ENCODE results near the gene STK32B. TPM values are rescaled to one million over a fixed set of nuclear protein-coding genes. Genes with fewer than 3 reads are reported as not detected.

The STK32B gene
- total and polyA plus RNA-seq, 2 of the 4 experiments (the other 2 are of a cell fraction) = 5.5 to 6.3 TPM

GRCh38 chr4:5186271-5187064 is 135.2 kb downstream of the STK32B start (continued):
- no peak for TF ChIP-seq MXI1 (IDR thresholded peaks at IDR 0.05; ENCODE audit: borderline replicate concordance, low read depth, low read length)

GRCh38 chr4:5188130-5188529 is 136.8 kb downstream of the STK32B start:
- ATAC-seq (ENCODE audit: low read depth) = no peak
- H2AFZ ChIP-seq (replicated peaks; ENCODE audit: low read length, poor library complexity) = no peak overlapping the region
- H3K36me3 ChIP-seq (ENCODE audit: control insufficient read depth, insufficient read depth, low read length) = no peaks in the 10 kb centered on the region
- H3K56ac ChIP-seq (ENCODE audit: extremely low read depth, insufficient read depth, low read length) = no peak overlapping the region
- ChIA-PET CTCF (no interaction called here), POLR2A (ENCODE audit: unreplicated experiment) (no interaction called here)
- H2BK5ac ChIP-seq (ENCODE audit: low read depth, low read length, poor library complexity, severe bottlenecking) = no peak overlapping the region
- H3K9ac ChIP-seq (ENCODE audit: low read depth, low read length) = no peak overlapping the region
- no peaks in the 10 kb centered on the region for H3K27me3 ChIP-seq (ENCODE audit: control insufficient read depth, insufficient read depth, low read length)
- dilution Hi-C loops (cut with HindIII; ENCODE audit: low sequenced_read_pairs, unreplicated experiment) = no loop called here
- no peak overlapping the region for H3K4me3 ChIP-seq (ENCODE audit: insufficient read depth, low read depth, low read length)
- no peak overlapping the region for H3K14ac ChIP-seq (replicated peaks; ENCODE audit: low read depth, low read length)
- H3K27ac ChIP-seq (ENCODE audit: insufficient read depth, low read length) = no peak overlapping the region
- H4K20me1 ChIP-seq (ENCODE audit: insufficient read depth, low read length) = no peaks in the 10 kb centered on the region
- H3K79me1 ChIP-seq (ENCODE audit: low read depth in 1 of 2, low read length in 2 of 2) = peaks cover 0 to 6% of the 10 kb centered on the region in 2 experiments; a peak in 1 of 4 replicates
- no peak overlapping the region for H2AK9ac ChIP-seq (replicated peaks; ENCODE audit: low read depth, low read length, poor library complexity)
- no peak overlapping the region for H2BK20ac ChIP-seq (ENCODE audit: low read depth, low read length)
- no peak for DNase-seq
- intact Hi-C loops (cut with micrococcal nuclease) = no loop called here
- no peak overlapping the region for H3K4ac ChIP-seq (ENCODE audit: low read depth, low read length)
- H3K18ac ChIP-seq (ENCODE audit: low read depth, low read length) = no peak overlapping the region
- BruUV-seq (replicated peaks) = no TSS peak
- peaks cover 3% of the 10 kb centered on the region for H3K4me1 ChIP-seq (ENCODE audit: control insufficient read depth, insufficient read depth, low read length)
- no peak overlapping the region for H2BK15ac ChIP-seq (ENCODE audit: low read depth, low read length)
- no peak overlapping the region for H4K5ac ChIP-seq (ENCODE audit: low read depth, low read length)
- no peaks in the 10 kb centered on the region for H3K9me3 ChIP-seq (ENCODE audit: control insufficient read depth, insufficient read depth, low read length)
- no peak overlapping the region for H3K23ac ChIP-seq (ENCODE audit: low read depth, low read length)
- H3K9me1 ChIP-seq (ENCODE audit: insufficient read depth, low read length) = 0 out of 2 replicates have a peak, but pooled peaks cover 3% of the 10 kb centered on the region
- H4K8ac ChIP-seq (ENCODE audit: low read depth in 2 of 2, low read length in 2 of 2) = no peak overlapping the region
- H4K91ac ChIP-seq (ENCODE audit: insufficient read depth, low read depth, low read length) = no peak overlapping the region
- WGBS, 2 experiments (ENCODE audit: extremely low coverage in 2 of 2, insufficient read length in 1 of 2) = no CpG with 5 or more reads among the region's 10 CpGs
- no peak overlapping the region for H3K4me2 ChIP-seq (ENCODE audit: low read depth, low read length)
- H2AK5ac ChIP-seq (ENCODE audit: low read depth, low read length) = no peak overlapping the region
- no peak overlapping the region for H2BK120ac ChIP-seq (ENCODE audit: low read depth, low read length)
- in situ Hi-C loops (cut with MboI; ENCODE audit: low sequenced_read_pairs) = no loop called here
- TF ChIP-seq RAD21 (IDR thresholded peaks at IDR 0.05; ENCODE audit: low read length) = no peak
- TF ChIP-seq MAZ (IDR thresholded peaks at IDR 0.05; ENCODE audit: borderline replicate concordance, low read depth, low read length) = no peak
- TF ChIP-seq USF2 (IDR thresholded peaks at IDR 0.05; ENCODE audit: low read depth, low read length) = no peak
- TF ChIP-seq MAFK (IDR thresholded peaks at IDR 0.05; ENCODE audit: low read depth, low read length) = no peak
- TF ChIP-seq CTCF (conservative IDR thresholded peaks at IDR 0.05; ENCODE audit: low read depth, low read length) = no peak
- TF ChIP-seq POLR2A (IDR thresholded peaks at IDR 0.05; ENCODE audit: low read depth, low read length) = no peak
- no peak for TF ChIP-seq FOS (IDR thresholded peaks at IDR 0.05; ENCODE audit: low read depth, low read length)
- no peak for TF ChIP-seq NFE2L2 (IDR thresholded peaks at IDR 0.05; ENCODE audit: low read depth, low read length)
- TF ChIP-seq CHD1 (IDR thresholded peaks at IDR 0.05; ENCODE audit: low read depth, low read length) = no peak
- no peak for TF ChIP-seq BHLHE40 (IDR thresholded peaks at IDR 0.05; ENCODE audit: low read depth, low read length)
- TF ChIP-seq MXI1 (IDR thresholded peaks at IDR 0.05; ENCODE audit: borderline replicate concordance, low read depth, low read length) = no peak
- no peak for TF ChIP-seq RCOR1 (IDR thresholded peaks at IDR 0.05; ENCODE audit: insufficient replicate concordance, low read length)
- no peak for TF ChIP-seq CEBPB (IDR thresholded peaks at IDR 0.05; ENCODE audit: low read depth, low read length)
